ENCODE data around the gene DDX54. TPM values are rescaled to one million over a fixed set of nuclear protein-coding genes. Genes with fewer than 3 reads are reported as not detected.

Gene DDX54
- total RNA-seq, 1 experiment from 2014 or later, result 151 TPM

DNA sequence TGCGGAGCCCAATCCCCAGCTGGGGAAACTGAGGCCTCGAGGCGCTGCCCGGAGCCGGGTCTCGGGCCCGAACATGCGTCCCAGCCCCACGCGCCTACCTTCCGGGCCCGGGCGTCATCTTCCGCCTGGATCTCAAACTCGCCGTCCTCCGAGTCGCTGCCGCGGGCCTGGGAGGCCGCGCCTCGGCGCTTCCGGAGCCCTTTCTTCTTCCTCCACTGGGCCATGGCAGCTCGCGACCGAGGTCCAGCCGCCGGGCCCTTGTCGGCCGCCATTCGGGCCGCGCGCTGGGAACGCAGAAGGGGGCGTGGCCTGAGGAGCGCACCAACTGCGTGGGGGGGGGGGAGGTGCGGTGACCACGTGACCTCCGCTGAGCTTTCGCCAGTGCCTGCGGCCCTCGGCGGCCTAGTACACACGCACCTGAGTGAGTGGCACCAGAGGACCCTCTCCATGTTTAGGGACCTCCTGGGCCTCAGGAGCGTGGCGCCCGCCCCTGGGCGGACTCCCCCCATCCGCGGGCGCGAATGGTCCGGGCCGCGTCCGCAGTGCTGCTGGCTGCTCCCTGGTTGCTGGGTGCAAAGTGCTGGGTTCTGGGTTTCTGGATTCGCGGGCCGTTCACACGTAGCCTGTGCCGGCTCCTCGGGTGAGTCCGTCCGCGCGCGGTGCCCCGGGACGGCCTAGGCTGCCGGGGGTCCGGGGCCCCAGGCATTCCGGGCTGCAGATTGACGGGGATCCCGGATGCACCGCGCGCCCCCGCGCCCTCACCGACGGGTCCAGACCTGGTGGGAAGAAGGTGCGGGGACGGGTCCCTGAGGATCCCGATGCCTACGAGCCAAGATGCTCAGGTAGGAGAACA, at the start of gene DDX54, which contains the start of gene RITA1 (continued):
- peak; percentile 96 for TF ChIP-seq SP1 (CRISPR knock-in tag; conservative IDR thresholded peaks at IDR 0.05)
- TF ChIP-seq CREM (CRISPR knock-in tag; IDR thresholded peaks at IDR 0.05), result no peak
- TF ChIP-seq, protein P1, sequence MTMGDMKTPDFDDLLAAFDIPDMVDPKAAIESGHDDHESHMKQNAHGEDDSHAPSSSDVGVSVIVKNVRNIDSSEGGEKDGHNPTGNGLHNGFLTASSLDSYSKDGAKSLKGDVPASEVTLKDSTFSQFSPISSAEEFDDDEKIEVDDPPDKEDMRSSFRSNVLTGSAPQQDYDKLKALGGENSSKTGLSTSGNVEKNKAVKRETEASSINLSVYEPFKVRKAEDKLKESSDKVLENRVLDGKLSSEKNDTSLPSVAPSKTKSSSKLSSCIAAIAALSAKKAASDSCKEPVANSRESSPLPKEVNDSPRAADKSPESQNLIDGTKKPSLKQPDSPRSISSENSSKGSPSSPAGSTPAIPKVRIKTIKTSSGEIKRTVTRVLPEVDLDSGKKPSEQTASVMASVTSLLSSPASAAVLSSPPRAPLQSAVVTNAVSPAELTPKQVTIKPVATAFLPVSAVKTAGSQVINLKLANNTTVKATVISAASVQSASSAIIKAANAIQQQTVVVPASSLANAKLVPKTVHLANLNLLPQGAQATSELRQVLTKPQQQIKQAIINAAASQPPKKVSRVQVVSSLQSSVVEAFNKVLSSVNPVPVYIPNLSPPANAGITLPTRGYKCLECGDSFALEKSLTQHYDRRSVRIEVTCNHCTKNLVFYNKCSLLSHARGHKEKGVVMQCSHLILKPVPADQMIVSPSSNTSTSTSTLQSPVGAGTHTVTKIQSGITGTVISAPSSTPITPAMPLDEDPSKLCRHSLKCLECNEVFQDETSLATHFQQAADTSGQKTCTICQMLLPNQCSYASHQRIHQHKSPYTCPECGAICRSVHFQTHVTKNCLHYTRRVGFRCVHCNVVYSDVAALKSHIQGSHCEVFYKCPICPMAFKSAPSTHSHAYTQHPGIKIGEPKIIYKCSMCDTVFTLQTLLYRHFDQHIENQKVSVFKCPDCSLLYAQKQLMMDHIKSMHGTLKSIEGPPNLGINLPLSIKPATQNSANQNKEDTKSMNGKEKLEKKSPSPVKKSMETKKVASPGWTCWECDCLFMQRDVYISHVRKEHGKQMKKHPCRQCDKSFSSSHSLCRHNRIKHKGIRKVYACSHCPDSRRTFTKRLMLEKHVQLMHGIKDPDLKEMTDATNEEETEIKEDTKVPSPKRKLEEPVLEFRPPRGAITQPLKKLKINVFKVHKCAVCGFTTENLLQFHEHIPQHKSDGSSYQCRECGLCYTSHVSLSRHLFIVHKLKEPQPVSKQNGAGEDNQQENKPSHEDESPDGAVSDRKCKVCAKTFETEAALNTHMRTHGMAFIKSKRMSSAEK (CRISPR knock-in tag; IDR thresholded peaks at IDR 0.05; ENCODE audit: borderline replicate concordance), result 0 out of 2 replicates have a peak, but pooled peaks have one; percentile 44
- TF ChIP-seq MYBL2 (CRISPR knock-in tag; IDR thresholded peaks at IDR 0.05), result no peak
- 0 out of 2 replicates have a peak, but pooled peaks have one; percentile 75 for TF ChIP-seq SMAD4 (CRISPR knock-in tag; IDR thresholded peaks at IDR 0.05)
- TF ChIP-seq, protein P2, sequence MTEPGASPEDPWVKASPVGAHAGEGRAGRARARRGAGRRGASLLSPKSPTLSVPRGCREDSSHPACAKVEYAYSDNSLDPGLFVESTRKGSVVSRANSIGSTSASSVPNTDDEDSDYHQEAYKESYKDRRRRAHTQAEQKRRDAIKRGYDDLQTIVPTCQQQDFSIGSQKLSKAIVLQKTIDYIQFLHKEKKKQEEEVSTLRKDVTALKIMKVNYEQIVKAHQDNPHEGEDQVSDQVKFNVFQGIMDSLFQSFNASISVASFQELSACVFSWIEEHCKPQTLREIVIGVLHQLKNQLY (CRISPR knock-in tag; IDR thresholded peaks at IDR 0.05), result no peak
- TF ChIP-seq ZNF416 (CRISPR knock-in tag; IDR thresholded peaks at IDR 0.05), result 0 out of 2 replicates have a peak, but pooled peaks have one; percentile 45
- TF ChIP-seq, protein P3, sequence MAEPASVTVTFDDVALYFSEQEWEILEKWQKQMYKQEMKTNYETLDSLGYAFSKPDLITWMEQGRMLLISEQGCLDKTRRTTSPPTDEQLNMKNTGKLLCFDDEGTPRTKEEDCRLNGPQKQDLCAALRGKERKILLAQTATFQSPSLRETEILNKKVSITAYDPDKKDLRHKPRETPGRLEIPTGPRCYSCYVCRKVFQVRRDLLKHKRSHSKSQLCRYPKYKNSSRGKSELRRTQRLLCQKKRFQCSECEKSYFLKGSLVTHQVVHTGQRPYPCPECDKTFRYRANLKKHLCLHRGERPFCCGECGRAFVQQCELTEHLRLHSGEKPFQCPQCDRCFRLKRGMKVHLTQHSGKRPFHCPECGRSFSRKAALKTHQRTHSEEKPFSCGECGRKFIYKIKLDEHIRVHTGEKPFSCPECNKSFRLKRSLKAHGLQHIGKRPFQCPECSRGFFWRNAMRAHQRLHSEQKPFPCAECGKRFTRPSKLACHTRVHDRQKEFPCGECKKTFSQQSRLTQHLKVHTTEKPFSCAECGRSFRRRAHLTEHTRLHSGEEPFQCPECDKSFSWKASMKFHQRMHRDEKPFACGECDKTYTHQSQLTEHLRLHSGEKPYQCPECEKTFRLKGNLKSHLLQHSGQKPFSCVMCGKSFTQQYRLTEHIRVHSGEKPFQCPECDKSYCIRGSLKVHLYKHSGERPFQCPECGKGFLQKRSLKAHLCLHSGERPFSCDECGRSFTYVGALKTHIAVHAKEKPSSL (CRISPR knock-in tag; conservative IDR thresholded peaks at IDR 0.05), result no peak
- TF ChIP-seq, protein P4, sequence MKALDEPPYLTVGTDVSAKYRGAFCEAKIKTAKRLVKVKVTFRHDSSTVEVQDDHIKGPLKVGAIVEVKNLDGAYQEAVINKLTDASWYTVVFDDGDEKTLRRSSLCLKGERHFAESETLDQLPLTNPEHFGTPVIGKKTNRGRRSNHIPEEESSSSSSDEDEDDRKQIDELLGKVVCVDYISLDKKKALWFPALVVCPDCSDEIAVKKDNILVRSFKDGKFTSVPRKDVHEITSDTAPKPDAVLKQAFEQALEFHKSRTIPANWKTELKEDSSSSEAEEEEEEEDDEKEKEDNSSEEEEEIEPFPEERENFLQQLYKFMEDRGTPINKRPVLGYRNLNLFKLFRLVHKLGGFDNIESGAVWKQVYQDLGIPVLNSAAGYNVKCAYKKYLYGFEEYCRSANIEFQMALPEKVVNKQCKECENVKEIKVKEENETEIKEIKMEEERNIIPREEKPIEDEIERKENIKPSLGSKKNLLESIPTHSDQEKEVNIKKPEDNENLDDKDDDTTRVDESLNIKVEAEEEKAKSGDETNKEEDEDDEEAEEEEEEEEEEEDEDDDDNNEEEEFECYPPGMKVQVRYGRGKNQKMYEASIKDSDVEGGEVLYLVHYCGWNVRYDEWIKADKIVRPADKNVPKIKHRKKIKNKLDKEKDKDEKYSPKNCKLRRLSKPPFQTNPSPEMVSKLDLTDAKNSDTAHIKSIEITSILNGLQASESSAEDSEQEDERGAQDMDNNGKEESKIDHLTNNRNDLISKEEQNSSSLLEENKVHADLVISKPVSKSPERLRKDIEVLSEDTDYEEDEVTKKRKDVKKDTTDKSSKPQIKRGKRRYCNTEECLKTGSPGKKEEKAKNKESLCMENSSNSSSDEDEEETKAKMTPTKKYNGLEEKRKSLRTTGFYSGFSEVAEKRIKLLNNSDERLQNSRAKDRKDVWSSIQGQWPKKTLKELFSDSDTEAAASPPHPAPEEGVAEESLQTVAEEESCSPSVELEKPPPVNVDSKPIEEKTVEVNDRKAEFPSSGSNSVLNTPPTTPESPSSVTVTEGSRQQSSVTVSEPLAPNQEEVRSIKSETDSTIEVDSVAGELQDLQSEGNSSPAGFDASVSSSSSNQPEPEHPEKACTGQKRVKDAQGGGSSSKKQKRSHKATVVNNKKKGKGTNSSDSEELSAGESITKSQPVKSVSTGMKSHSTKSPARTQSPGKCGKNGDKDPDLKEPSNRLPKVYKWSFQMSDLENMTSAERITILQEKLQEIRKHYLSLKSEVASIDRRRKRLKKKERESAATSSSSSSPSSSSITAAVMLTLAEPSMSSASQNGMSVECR (CRISPR knock-in tag; IDR thresholded peaks at IDR 0.05; ENCODE audit: borderline replicate concordance), result peak; percentile 97

DNA sequence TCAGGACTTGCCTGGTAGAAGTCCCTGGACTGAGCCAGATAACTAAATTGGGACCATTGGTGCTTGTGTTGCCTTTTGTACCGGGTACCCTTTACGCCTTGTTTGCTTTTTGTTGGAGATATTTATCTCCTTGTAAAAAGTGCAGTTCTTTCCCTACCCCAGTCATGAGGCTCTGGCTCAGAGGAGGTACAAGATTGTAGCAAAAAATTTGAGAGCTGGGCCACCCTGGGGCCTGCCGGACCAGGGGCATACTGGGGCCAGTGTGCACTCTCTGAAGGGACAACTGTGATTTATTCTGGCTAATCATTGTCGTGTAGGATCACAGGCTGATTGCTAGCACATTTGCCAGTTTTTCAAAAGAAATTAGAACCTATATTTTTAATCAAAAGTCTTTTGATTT, 49.2 kb upstream of the DDX54 start:
- Mint-ChIP-seq H3K36me3 (peaks cover 42% of the 10 kb centered on the region), H3K4me3 (no peak overlapping the region), H3K27ac (peak overlapping the region; percentile 83; the same call in 1 of the 2 replicates), H3K4me1 (peaks cover 37% of the 10 kb centered on the region), H3K9me3 (no peaks in the 10 kb centered on the region), H3K27me3 (ENCODE audit: low read depth) (no peaks in the 10 kb centered on the region)
- ChIA-PET CTCF (interaction anchor here (1.2 kb wide), 1 partner anchor 191 kb away, joined by 3 read pairs; no protein-coding TSS in a partner anchor), POLR2A (no interaction called here)
- ATAC-seq, result no peak
- no peak for DNase-seq (ENCODE audit: low spot score)
- TF ChIP-seq, protein P5, sequence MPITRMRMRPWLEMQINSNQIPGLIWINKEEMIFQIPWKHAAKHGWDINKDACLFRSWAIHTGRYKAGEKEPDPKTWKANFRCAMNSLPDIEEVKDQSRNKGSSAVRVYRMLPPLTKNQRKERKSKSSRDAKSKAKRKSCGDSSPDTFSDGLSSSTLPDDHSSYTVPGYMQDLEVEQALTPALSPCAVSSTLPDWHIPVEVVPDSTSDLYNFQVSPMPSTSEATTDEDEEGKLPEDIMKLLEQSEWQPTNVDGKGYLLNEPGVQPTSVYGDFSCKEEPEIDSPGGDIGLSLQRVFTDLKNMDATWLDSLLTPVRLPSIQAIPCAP (CRISPR knock-in tag; IDR thresholded peaks at IDR 0.05), result no peak
- no peak for TF ChIP-seq CREB1 (CRISPR knock-in tag; IDR thresholded peaks at IDR 0.05)
- TF ChIP-seq OVOL2 (CRISPR knock-in tag; IDR thresholded peaks at IDR 0.05; ENCODE audit: borderline replicate concordance), result no peak
- no peak for TF ChIP-seq IRF2 (CRISPR knock-in tag; IDR thresholded peaks at IDR 0.05; ENCODE audit: borderline replicate concordance, low read depth)
- TF ChIP-seq, protein P6, sequence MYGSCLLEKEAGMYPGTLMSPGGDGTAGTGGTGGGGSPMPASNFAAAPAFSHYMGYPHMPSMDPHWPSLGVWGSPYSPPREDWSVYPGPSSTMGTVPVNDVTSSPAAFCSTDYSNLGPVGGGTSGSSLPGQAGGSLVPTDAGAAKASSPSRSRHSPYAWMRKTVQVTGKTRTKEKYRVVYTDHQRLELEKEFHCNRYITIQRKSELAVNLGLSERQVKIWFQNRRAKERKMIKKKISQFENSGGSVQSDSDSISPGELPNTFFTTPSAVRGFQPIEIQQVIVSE (CRISPR knock-in tag; IDR thresholded peaks at IDR 0.05; ENCODE audit: borderline replicate concordance), result no peak
- no peak for TF ChIP-seq ESRRA (CRISPR knock-in tag; IDR thresholded peaks at IDR 0.05; ENCODE audit: borderline replicate concordance)
- TF ChIP-seq FOXJ3 (CRISPR knock-in tag; IDR thresholded peaks at IDR 0.05; ENCODE audit: borderline replicate concordance), result no peak
- no peak for TF ChIP-seq ZNF671 (CRISPR knock-in tag; IDR thresholded peaks at IDR 0.05)
- TF ChIP-seq, protein P2 (CRISPR knock-in tag; IDR thresholded peaks at IDR 0.05), result no peak
- TF ChIP-seq TEAD1 (CRISPR knock-in tag; IDR thresholded peaks at IDR 0.05), result no peak
- TF ChIP-seq, protein P7, sequence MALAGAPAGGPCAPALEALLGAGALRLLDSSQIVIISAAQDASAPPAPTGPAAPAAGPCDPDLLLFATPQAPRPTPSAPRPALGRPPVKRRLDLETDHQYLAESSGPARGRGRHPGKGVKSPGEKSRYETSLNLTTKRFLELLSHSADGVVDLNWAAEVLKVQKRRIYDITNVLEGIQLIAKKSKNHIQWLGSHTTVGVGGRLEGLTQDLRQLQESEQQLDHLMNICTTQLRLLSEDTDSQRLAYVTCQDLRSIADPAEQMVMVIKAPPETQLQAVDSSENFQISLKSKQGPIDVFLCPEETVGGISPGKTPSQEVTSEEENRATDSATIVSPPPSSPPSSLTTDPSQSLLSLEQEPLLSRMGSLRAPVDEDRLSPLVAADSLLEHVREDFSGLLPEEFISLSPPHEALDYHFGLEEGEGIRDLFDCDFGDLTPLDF (CRISPR knock-in tag; IDR thresholded peaks at IDR 0.05), result no peak

All from WTC11 (cell line).